HG03571 (cell line): ENCODE measurements around the gene TSPYL4.

ENCODE experiments used
- ATAC-seq: cut with Tn5 transposase; IDR thresholded peaks from one replicate; pipeline ENCODE4 v1.9.1; 2021; ENCODE audit not compliant: unreplicated experiment

Gene TSPYL4

DNA sequence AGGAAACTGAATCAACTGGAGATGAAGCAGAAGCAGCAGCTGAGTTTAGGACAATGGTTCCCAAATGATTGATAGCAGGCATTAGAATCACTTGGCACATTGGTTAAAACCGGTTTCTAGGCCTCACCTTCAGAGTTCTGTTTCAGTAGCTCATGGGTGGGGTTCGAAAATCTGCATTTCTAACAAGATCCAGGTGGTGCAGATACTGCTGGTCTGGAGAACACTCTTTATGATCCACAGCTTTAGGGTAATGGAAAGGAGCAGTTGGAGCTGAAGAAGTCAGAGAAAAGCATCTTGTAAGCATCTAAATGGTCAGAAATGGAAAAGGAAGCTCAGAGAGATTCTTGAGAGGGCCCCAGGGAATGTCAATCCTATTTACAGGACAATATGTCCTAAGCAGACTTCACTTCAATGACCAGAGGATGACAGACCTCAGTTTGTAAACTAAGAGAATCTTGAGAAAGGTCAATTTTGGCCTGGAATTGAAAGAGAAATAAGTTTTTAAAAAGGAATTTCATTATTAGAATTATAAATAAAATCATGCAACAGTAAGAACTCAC lies 17.4 kb upstream of the TSPYL4 start:
- ATAC-seq = no peak

GRCh38 chr6:116268589-116269293 lies 14.9 kb upstream of the TSPYL4 start:
- peak; percentile 72 for ATAC-seq

- peak; percentile 23 for ATAC-seq
Measured at GRCh38 chr6:116267836-116268588, 14.1 kb upstream of the TSPYL4 start.

GRCh38 chr6:116266803-116267202 lies 12.9 kb upstream of the TSPYL4 start:
- no peak for ATAC-seq

GRCh38 chr6:116265041-116265829 lies 11.4 kb upstream of the TSPYL4 start:
- ATAC-seq = no peak

DNA sequence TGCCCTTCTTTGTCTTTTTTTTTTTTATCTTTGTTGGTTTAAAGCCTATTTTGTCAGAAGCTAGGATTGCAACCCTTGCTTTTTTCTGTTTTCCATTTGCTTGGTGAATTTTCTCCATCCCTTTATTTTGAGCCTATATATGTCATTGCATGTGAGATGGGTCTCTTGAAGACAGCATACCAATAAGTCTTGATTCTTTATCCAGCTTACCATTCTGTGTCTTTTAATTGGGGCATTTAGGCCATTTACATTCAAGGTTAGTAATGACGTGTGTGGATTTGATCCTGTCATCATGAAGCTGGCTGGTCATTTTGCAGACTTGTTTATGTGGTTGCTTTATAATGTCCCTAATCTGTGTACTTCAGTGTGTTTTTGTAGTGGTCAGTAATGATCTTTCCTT lies 9.5 kb upstream of the TSPYL4 start:
- no peak for ATAC-seq

GRCh38 chr6:116258520-116258919 lies 4.6 kb upstream of the TSPYL4 start:
- no peak for ATAC-seq

DNA sequence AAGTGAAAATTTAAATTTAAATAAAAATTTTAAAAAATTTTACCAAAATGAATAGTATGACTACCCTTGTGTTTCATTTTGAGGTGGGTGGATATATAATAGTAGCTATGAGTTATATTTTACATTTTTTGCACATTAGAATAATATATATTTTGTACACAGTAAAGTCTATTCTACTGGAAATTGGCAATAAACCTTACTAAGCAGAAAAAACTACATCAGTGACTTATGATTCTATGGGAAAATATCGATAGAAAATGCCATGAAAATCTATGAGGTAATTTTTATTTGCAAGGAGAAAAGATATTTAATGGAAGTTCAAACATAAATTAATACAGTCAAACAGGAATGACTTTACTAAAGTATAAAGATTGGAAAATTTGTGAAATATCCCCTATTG lies 2.8 kb upstream of the TSPYL4 start:
- ATAC-seq = no peak

DNA sequence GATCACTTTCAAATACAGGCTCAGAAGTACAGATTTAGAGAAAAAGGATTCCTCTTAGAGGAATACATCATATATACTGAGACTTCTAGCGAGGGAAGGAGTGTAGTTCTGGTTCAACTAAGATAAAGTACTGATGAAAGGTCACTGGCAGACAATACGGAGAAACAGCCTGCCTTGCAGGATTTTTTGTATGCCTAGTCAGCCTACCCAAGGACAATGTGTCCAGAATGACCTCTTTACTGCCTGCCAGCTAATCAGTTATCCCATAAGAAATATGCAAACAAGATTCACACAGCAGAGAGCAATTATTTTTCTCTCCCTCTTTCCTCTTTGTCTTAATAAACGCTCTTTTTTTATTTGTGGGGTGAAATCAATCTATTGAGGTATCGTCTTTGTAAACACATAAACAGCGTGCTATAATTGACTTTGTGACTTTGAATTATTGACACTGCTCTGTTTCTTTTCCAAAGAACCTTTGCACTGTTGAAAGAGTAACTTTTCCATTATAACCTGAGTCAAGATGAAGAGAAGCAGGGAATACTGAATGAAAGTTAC lies 1.4 kb upstream of the TSPYL4 start:
- ATAC-seq = no peak

DNA sequence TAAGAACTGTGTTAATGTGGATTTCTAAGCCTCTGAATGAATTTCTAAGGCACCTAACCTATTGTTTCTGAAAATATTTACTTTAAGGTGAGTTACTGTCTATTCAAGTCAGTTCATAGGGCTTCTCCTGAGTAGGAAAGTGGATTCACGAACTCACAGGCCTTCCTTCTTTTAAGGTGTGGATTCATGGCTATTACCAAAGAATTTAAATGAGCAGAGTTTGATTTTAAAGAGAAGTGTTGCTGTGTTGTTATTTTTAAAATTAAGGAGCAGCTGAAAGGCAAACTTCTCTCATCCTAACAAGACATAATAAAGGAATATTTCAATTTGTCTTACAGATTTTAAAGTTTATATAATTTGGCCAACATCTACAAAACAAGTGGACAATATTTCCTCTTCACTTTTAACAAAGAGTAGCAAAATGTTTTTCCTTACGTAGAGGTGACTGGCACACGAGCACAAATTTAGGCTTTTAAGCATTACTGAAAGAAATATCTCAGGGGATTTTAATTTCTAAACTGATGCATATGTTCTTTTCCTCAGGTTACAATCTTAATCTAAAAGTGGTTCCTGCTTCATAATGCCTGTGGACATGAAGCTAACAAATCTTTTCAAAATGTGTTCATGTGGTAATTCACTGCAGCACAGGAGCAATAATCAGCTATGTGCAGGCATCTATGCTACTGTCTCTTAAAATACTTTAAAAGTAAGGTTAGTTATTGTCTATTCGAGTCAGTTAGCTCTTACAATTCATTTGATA lies 602 bp upstream of the TSPYL4 start:
- ATAC-seq = peak; percentile 33

- ATAC-seq = no peak
Measured at GRCh38 chr6:116253188-116253504, 729 bp downstream of the TSPYL4 start.

GRCh38 chr6:116251568-116252384 lies 2.1 kb downstream of the TSPYL4 start:
- no peak for ATAC-seq

DNA sequence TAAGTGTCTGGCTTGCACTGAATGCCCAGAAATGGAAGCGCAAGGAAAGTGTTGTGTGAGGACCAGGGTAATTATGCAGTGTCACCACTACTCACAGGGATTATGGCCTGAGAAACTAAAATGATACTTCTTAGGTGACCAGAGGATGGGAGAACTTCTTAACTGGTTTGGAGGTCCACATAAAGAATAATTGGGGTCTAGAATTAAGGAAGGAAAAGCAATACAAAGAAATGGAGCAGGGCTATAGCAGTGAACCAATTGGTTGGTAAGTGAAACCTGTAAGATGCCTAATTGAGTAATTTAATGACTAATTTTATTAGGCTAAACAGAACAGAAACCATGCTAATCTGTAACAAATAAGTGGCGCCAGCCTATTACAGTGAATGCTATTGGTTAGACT lies 5.3 kb downstream of the TSPYL4 start:
- no peak for ATAC-seq

GRCh38 chr6:116247285-116247684 lies 6.6 kb downstream of the TSPYL4 start:
- ATAC-seq = no peak

GRCh38 chr6:116246089-116246488 lies 7.8 kb downstream of the TSPYL4 start:
- no peak for ATAC-seq

GRCh38 chr6:116244284-116244683 lies 9.6 kb downstream of the TSPYL4 start:
- no peak for ATAC-seq

- no peak for ATAC-seq
Measured at GRCh38 chr6:116239856-116240255, 14.0 kb downstream of the TSPYL4 start.

- no peak for ATAC-seq
Measured at GRCh38 chr6:116239256-116239655, 14.6 kb downstream of the TSPYL4 start.

DNA sequence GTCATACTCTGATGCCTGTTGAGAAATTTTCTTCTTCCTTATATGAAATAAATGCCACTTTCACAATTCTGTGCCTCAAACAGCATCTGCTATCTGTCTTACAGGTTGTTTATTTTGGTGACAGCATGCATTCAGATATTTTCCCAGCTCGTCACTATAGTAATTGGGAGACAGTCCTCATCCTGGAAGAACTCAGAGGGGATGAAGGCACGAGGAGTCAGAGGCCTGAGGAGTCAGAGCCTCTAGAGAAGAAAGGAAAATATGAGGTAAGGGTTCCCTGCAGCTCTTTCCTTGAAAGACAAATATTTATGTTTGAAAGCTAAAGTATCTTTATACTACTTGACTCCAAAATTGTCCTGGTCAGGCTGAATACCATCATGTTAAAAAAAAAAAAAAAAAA lies 15.8 kb downstream of the TSPYL4 start:
- no peak for ATAC-seq

DNA sequence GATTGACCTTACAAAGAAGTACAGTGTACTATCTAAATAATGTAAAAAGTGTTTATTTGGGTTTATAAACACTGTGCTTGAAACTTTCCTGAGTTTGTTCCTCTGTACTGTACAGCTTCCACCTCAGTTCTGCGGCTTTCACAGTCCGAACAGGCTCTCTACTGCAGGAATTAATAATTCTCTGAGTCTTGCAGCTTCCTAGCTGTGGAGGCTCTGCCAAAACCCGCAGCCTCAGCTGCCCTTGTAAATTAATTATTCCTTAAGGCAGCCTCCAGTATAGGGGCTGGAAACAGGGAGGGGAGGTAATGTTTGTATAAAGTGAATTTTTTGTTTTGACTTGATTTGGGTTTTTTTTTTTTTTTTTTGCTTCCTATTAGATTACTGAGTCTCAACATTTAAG lies 19.2 kb downstream of the TSPYL4 start:
- ATAC-seq = no peak
